GM12878 (cell line): ENCODE data around the gene IGF2R.

Source experiments
- CREB1 ChIP-seq: IDR thresholded peaks from 2 replicates; pipeline ENCODE4 v1.6.1; 2012; ENCODE audit warnings: low read depth, mild to moderate bottlenecking, inconsistent platforms
- NFIC ChIP-seq: IDR thresholded peaks from 2 replicates; pipeline ENCODE4 v1.6.1; 2012; ENCODE audit warnings: low read depth, mild to moderate bottlenecking, inconsistent platforms, low read length, moderate library complexity
- SREBF2 ChIP-seq: IDR thresholded peaks from 2 replicates; pipeline ENCODE4 v1.6.1; 2012; ENCODE audit warnings: mild to moderate bottlenecking, low read length
- YBX1 ChIP-seq: fragments of 450-650 bp; IDR thresholded peaks from 2 replicates; pipeline ENCODE4 v1.6.1; 2016; ENCODE audit warnings: antibody characterized with exemption
- YY1 ChIP-seq: IDR thresholded peaks from 2 replicates; pipeline ENCODE4 v1.6.1; 2011; ENCODE audit warnings: low read depth, mild to moderate bottlenecking, low read length
- TF ChIP-seq, protein P1 (sequence below), 3 experiments: IDR thresholded peaks in 2 of 3; conservative IDR thresholded peaks in 1 of 3; 2 replicates each; pipeline ENCODE4 v1.5.1; 2011; ENCODE audit warnings: low read depth in 3 of 3, low read length in 3 of 3, mild to moderate bottlenecking in 3 of 3, control low read depth in 2 of 3, moderate library complexity in 2 of 3, inconsistent platforms in 1 of 3, mixed read lengths in 1 of 3; ENCODE audit not compliant: control insufficient read depth in 2 of 3, insufficient read depth in 1 of 3; ENCODE audit errors: extremely low read depth in 1 of 3

DNA sequence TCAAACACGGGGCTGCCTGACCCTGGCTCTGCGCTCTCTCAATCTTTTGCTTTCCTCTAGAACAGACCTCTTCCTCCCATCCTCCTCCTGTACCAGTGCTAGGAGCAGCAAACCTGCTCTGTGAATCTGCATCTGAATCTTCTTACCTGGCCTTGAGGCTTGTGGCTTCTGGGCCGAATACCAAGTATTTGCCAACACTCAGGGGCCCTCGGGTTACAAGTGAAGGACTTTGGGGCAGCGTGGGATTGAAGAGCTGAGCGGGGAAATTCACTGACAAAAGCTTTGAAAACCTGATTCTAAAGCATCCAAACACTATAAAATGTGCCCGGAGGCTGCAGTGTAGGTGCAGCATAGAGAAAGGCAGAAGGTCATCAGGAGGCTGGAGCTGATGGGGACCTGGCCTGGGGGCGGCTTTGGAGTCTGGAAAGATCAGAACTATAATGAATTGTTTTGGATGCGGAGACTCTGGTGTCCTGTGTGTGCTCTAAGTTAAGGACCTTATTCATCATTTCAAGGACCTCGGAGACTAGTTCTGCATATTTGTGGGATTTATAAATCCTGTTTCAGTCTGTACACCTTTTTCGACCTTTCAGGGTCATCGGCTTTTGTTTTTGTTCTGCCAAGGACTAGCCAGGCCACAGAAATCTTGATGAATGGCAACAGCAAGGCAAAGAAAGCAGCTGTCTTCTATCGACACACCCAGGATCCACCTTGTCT is 16.4 kb upstream of the IGF2R start:
- TF ChIP-seq, protein P1, sequence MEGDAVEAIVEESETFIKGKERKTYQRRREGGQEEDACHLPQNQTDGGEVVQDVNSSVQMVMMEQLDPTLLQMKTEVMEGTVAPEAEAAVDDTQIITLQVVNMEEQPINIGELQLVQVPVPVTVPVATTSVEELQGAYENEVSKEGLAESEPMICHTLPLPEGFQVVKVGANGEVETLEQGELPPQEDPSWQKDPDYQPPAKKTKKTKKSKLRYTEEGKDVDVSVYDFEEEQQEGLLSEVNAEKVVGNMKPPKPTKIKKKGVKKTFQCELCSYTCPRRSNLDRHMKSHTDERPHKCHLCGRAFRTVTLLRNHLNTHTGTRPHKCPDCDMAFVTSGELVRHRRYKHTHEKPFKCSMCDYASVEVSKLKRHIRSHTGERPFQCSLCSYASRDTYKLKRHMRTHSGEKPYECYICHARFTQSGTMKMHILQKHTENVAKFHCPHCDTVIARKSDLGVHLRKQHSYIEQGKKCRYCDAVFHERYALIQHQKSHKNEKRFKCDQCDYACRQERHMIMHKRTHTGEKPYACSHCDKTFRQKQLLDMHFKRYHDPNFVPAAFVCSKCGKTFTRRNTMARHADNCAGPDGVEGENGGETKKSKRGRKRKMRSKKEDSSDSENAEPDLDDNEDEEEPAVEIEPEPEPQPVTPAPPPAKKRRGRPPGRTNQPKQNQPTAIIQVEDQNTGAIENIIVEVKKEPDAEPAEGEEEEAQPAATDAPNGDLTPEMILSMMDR (IDR thresholded peaks at IDR 0.05 in 2 of 3, conservative IDR thresholded peaks at IDR 0.05 in 1 of 3; ENCODE audit: control insufficient read depth in 2 of 3, extremely low read depth in 1 of 3, insufficient read depth in 1 of 3, low read depth in 3 of 3, low read length in 3 of 3), result no peak
- TF ChIP-seq NFIC, result no peak
- no peak for TF ChIP-seq SREBF2
- no peak for TF ChIP-seq YY1
- TF ChIP-seq CREB1, result no peak
- no peak for TF ChIP-seq YBX1
